Keratinocyte (primary cell): ENCODE results near the gene SAMD13. TPM values are rescaled to one million over a fixed set of nuclear protein-coding genes. Genes with fewer than 3 reads are reported as not detected.

Experiments
- DNase-seq: peaks from one replicate; pipeline ENCODE4 v3.0.0-alpha.2; 2011; ENCODE audit warnings: low read depth, missing footprints, low spot score
- FAIRE-seq: peaks from 2 replicates; lab custom pipeline; 2011; peaks lifted over from hg19 to GRCh38; lab: Jason Lieb, UNC
- H2AFZ ChIP-seq: 2 replicates; pipeline ENCODE4 v1.6.0; 2012; ENCODE audit warnings: low read length, control low read depth, inconsistent platforms; ENCODE audit not compliant: control insufficient read depth
- H3K27ac ChIP-seq: 2 replicates; pipeline ENCODE4 v1.5.1; 2011; ENCODE audit warnings: low read length; ENCODE audit not compliant: control insufficient read depth, insufficient read depth
- H3K27me3 ChIP-seq: 3 replicates; pipeline ENCODE4 v1.6.0; 2011; ENCODE audit warnings: low read length; ENCODE audit not compliant: control insufficient read depth, insufficient read depth; ENCODE audit errors: extremely low read depth
- H3K36me3 ChIP-seq, 2 experiments: 2 replicates in 1 of 2; 3 replicates in 1 of 2; pipeline ENCODE4 v1.5.1; 2011; ENCODE audit warnings: low read length in 2 of 2, mild to moderate bottlenecking in 1 of 2; ENCODE audit not compliant: control insufficient read depth in 2 of 2, insufficient read depth in 2 of 2; ENCODE audit errors: extremely low read depth in 1 of 2
- H3K4me1 ChIP-seq: 3 replicates; pipeline ENCODE4 v1.5.1; 2011; ENCODE audit warnings: low read length; ENCODE audit not compliant: control insufficient read depth, insufficient read depth; ENCODE audit errors: extremely low read depth
- H3K4me2 ChIP-seq: 3 replicates; pipeline ENCODE4 v1.6.0; 2011; ENCODE audit warnings: low read depth, low read length; ENCODE audit not compliant: control insufficient read depth, insufficient read depth; ENCODE audit errors: extremely low read depth
- H3K4me3 ChIP-seq, 3 experiments: fragments of 200-600 bp in 1 of 3; sonication (generic) in 1 of 3; 2 replicates in 2 of 3; 3 replicates in 1 of 3; pipeline ENCODE4 v1.5.1; 2011 to 2016; ENCODE audit warnings: low read length in 3 of 3, mild to moderate bottlenecking in 3 of 3, control low read depth in 2 of 3, inconsistent platforms in 1 of 3, low read depth in 1 of 3, mixed read lengths in 1 of 3, mixed run types in 1 of 3, moderate library complexity in 1 of 3; ENCODE audit not compliant: control insufficient read depth in 2 of 3, insufficient read depth in 2 of 3; ENCODE audit errors: extremely low read depth in 1 of 3
- H3K79me2 ChIP-seq: 2 replicates; pipeline ENCODE4 v1.6.0; 2012; ENCODE audit warnings: low read length; ENCODE audit not compliant: control insufficient read depth, insufficient read depth
- H3K9ac ChIP-seq: 3 replicates; pipeline ENCODE4 v1.6.0; 2011; ENCODE audit warnings: low read length; ENCODE audit not compliant: control insufficient read depth, insufficient read depth; ENCODE audit errors: extremely low read depth
- H3K9me1 ChIP-seq: 3 replicates; pipeline ENCODE4 v1.6.0; 2011; ENCODE audit warnings: low read length; ENCODE audit not compliant: control insufficient read depth, insufficient read depth; ENCODE audit errors: extremely low read depth
- H3K9me3 ChIP-seq: 2 replicates; pipeline ENCODE4 v1.5.1; 2012; ENCODE audit warnings: low read depth, low read length; ENCODE audit not compliant: control insufficient read depth
- H4K20me1 ChIP-seq: 3 replicates; pipeline ENCODE4 v1.6.0; 2011; ENCODE audit warnings: low read length; ENCODE audit not compliant: control insufficient read depth, insufficient read depth; ENCODE audit errors: extremely low read depth
- CTCF ChIP-seq, 3 experiments: IDR thresholded peaks in 1 of 3; conservative IDR thresholded peaks in 1 of 3; optimal IDR thresholded peaks in 1 of 3; 2 replicates in 2 of 3; 3 replicates in 1 of 3; pipeline versions ENCODE3 to v1.5.1; 2011; ENCODE audit warnings: low read length in 3 of 3, mild to moderate bottlenecking in 3 of 3, moderate library complexity in 2 of 3, control low read depth in 1 of 3, inconsistent platforms in 1 of 3; ENCODE audit not compliant: insufficient read depth in 2 of 3; ENCODE audit errors: extremely low read depth in 1 of 3
- EZH2 ChIP-seq: IDR thresholded peaks from one replicate; pipeline ENCODE4 v1.6.1; 2012; ENCODE audit warnings: inconsistent platforms, mild to moderate bottlenecking, low read length, moderate library complexity
- dilution Hi-C: fragments of 300-500 bp; cut with MboI; formaldehyde crosslinking; loops from one replicate; pipeline ENCODE4 v1.7.0; 2020; ENCODE audit warnings: low sequenced_read_pairs; ENCODE audit not compliant: extremely low pct_ligation_motif_present
- polyA plus RNA-seq, 5 experiments: library from polyadenylated mRNA; depleted of rRNA in 3 of 5; stranded (reverse) in 3 of 5; stranded (forward) in 1 of 5; unstranded in 1 of 5; fragments of >200 nt; gene quantifications; 1 replicate in 1 of 5; 2 replicates in 3 of 5; 3 replicates in 1 of 5; pipeline versions ENCODE4 v1.2.1 to v1.2.3, GENCODE V29; 2011 to 2012; ENCODE audit warnings: missing spikeins in 2 of 5, low read depth in 1 of 5, low replicate concordance in 1 of 5

Gene SAMD13
- polyA plus RNA-seq, 1 donor (not counting 4 experiments of a cell fraction or from before 2014, with no cell fraction given): 0.75 TPM

DNA sequence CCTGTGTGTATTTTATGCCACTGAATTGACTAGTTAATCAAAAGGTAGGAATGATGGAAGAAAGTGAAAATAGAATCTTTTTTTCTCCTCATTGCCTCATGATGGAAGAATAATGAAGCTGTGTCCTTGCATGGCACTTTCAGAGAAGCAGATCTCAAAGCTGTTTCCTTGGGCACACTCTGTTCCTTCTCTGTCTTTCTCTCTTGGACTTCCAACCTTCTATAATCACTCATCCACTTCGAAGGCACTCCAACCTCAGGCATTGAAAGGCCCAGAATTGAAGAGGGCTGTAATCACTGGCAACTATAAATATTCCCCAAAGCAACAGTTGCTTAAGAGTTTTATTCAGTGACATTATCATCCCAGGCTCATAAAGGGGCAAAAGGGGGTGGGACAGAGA, 65.7 kb downstream of the SAMD13 start:
- dilution Hi-C loops: no loop called here
- H3K79me2 ChIP-seq: no peaks in the 10 kb centered on the region
- H4K20me1 ChIP-seq: no peaks in the 10 kb centered on the region
- H3K4me3 ChIP-seq: no peak overlapping the region
- peaks cover 19% of the 10 kb centered on the region for H3K4me1 ChIP-seq
- DNase-seq: no peak
- H3K9ac ChIP-seq: no peak overlapping the region
- no peaks in the 10 kb centered on the region for H3K9me3 ChIP-seq
- TF ChIP-seq EZH2 (no peak), CTCF (optimal IDR thresholded peaks at IDR 0.05 in 1 of 3, IDR thresholded peaks at IDR 0.05 in 1 of 3, conservative IDR thresholded peaks at IDR 0.05 in 1 of 3; ENCODE audit: extremely low read depth in 1 of 3, insufficient read depth in 2 of 3, low read length in 3 of 3) (no peak)
- FAIRE-seq: no peak
- no peaks in the 10 kb centered on the region for H3K9me1 ChIP-seq
- no peaks in the 10 kb centered on the region for H3K36me3 ChIP-seq
- no peak overlapping the region for H2AFZ ChIP-seq
- no peak overlapping the region for H3K4me2 ChIP-seq
- H3K27me3 ChIP-seq: no peaks in the 10 kb centered on the region
- no peak overlapping the region for H3K27ac ChIP-seq

DNA sequence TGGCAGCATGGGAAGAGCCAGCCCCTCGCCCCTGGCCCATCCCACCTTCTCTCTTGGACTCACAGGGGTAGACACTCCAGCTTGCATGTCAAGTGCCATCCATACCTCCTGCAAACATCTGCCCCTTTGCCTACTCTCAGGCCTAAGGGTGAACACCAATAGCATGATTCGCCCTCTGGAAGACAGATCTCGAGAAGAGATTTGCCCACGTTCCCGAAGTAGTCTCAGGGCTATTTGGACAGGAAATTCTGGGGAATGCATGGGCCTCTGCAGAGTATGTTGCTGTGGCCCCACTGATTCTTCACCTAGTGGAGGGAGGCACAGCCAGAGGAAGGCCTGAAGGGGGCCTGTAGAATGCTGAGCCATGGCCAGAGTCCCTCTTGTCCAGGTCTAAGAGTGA, 66.9 kb downstream of the SAMD13 start:
- Histone ChIP-seq H3K79me2 (no peaks in the 10 kb centered on the region), H3K4me3 (no peak overlapping the region), H3K27me3 (no peaks in the 10 kb centered on the region), H3K9me1 (no peaks in the 10 kb centered on the region), H3K9me3 (no peaks in the 10 kb centered on the region), H3K9ac (no peak overlapping the region), H3K4me2 (no peak overlapping the region), H3K36me3 (no peaks in the 10 kb centered on the region), H4K20me1 (no peaks in the 10 kb centered on the region), H2AFZ (no peak overlapping the region), H3K4me1 (peaks cover 12% of the 10 kb centered on the region), H3K27ac (no peak overlapping the region)
- TF ChIP-seq EZH2 (no peak), CTCF (optimal IDR thresholded peaks at IDR 0.05 in 1 of 3, IDR thresholded peaks at IDR 0.05 in 1 of 3, conservative IDR thresholded peaks at IDR 0.05 in 1 of 3; ENCODE audit: extremely low read depth in 1 of 3, insufficient read depth in 2 of 3, low read length in 3 of 3) (no peak)
- dilution Hi-C loops: no loop called here
- no peak for FAIRE-seq
- DNase-seq: no peak
